Limb (tissue), 2 donors: ENCODE data around the gene KNOP1.
"Not testable (repeated sequence)": the region's sequence is repeated elsewhere in the genome, so short reads cannot be mapped to it uniquely, and the experiment has no call there.

ENCODE experiments used
- DNase-seq, 2 donors: peaks; one replicate each; pipeline ENCODE4 v3.0.0-alpha.2; 2016; ENCODE audit errors: extremely low spot score in 2 of 2

KNOP1 gene

GRCh38 chr16:19683453-19684236 lies 34.4 kb downstream of the KNOP1 start:
- no peak for DNase-seq

GRCh38 chr16:19681637-19682036 lies 36.4 kb downstream of the KNOP1 start:
- no peak for DNase-seq

- no peak for DNase-seq
These were observed 37.1 kb downstream of the KNOP1 start for GRCh38 chr16:19680881-19681340.

- DNase-seq, result not testable (repeated sequence)
These were observed 38.7 kb downstream of the KNOP1 start for GRCh38 chr16:19679281-19679680.

GRCh38 chr16:19678804-19679203 lies 39.2 kb downstream of the KNOP1 start:
- no peak for DNase-seq

GRCh38 chr16:19677402-19677801 lies 40.6 kb downstream of the KNOP1 start:
- no peak for DNase-seq

GRCh38 chr16:19674485-19674884 lies 43.5 kb downstream of the KNOP1 start:
- no peak for DNase-seq

GRCh38 chr16:19672378-19672777 lies 45.6 kb downstream of the KNOP1 start:
- no peak for DNase-seq

- DNase-seq, result no peak
These were observed 51.5 kb downstream of the KNOP1 start for GRCh38 chr16:19666477-19666876.

GRCh38 chr16:19665313-19665712 lies 52.7 kb downstream of the KNOP1 start:
- DNase-seq, result not testable (repeated sequence)

GRCh38 chr16:19664166-19664565 lies 53.9 kb downstream of the KNOP1 start:
- no peak for DNase-seq

GRCh38 chr16:19662351-19662750 lies 55.7 kb downstream of the KNOP1 start:
- no peak for DNase-seq

- no peak for DNase-seq
These were observed 57.6 kb downstream of the KNOP1 start for GRCh38 chr16:19660432-19660831.

GRCh38 chr16:19659554-19659953 lies 58.5 kb downstream of the KNOP1 start:
- no peak for DNase-seq

- DNase-seq, result no peak
These were observed 60.2 kb downstream of the KNOP1 start for GRCh38 chr16:19657831-19658230.

- no peak for DNase-seq
These were observed 62.7 kb downstream of the KNOP1 start for GRCh38 chr16:19655242-19655777.

GRCh38 chr16:19654147-19654546 lies 63.9 kb downstream of the KNOP1 start:
- no peak for DNase-seq
